GM19455 (cell line): ENCODE results near the gene KIF26A.
"Not testable (repeated sequence)": the region's sequence is repeated elsewhere in the genome, so short reads cannot be mapped to it uniquely, and the experiment has no call there.

Experiments used
- ATAC-seq: cut with Tn5 transposase; IDR thresholded peaks from one replicate; pipeline ENCODE4 v1.9.1; 2021; ENCODE audit not compliant: unreplicated experiment

Gene KIF26A

GRCh38 chr14:104206281-104206904 is 68.0 kb downstream of the KIF26A start:
- no peak for ATAC-seq

GRCh38 chr14:104207142-104208014 is 69.0 kb downstream of the KIF26A start:
- no peak for ATAC-seq

GRCh38 chr14:104208015-104208295 is 69.6 kb downstream of the KIF26A start:
- not testable (repeated sequence) for ATAC-seq

GRCh38 chr14:104208331-104208730 is 69.9 kb downstream of the KIF26A start:
- ATAC-seq, result not testable (repeated sequence)

GRCh38 chr14:104209071-104209470 is 70.7 kb downstream of the KIF26A start:
- not testable (repeated sequence) for ATAC-seq

- ATAC-seq, result no peak
These were observed 71.8 kb downstream of the KIF26A start for GRCh38 chr14:104209985-104210816.

GRCh38 chr14:104210817-104211195 is 72.4 kb downstream of the KIF26A start:
- no peak for ATAC-seq

- ATAC-seq, result no peak
These were observed 72.8 kb downstream of the KIF26A start for GRCh38 chr14:104211215-104211614.

- no peak for ATAC-seq
These were observed 73.4 kb downstream of the KIF26A start for GRCh38 chr14:104211741-104212140.

GRCh38 chr14:104212206-104213095 is 74.1 kb downstream of the KIF26A start:
- ATAC-seq, result no peak

- no peak for ATAC-seq
These were observed 75.1 kb downstream of the KIF26A start for GRCh38 chr14:104213301-104214034.

- no peak for ATAC-seq
These were observed 76.2 kb downstream of the KIF26A start for GRCh38 chr14:104214431-104215218.

GRCh38 chr14:104215706-104216334 is 77.4 kb downstream of the KIF26A start:
- no peak for ATAC-seq

GRCh38 chr14:104216457-104216856 is 78.1 kb downstream of the KIF26A start:
- ATAC-seq, result no peak

GRCh38 chr14:104217486-104218360 is 79.3 kb downstream of the KIF26A start:
- ATAC-seq, result no peak

- no peak for ATAC-seq
These were observed 80.2 kb downstream of the KIF26A start for GRCh38 chr14:104218361-104219180.

GRCh38 chr14:104219731-104220214 is 81.4 kb downstream of the KIF26A start:
- no peak for ATAC-seq
